Hepatocyte (in vitro differentiated cells): ENCODE measurements around the gene CAB39.

Experiments used
- CTCF ChIP-seq: fragments of 200-600 bp; sonication (generic); IDR thresholded peaks from 2 replicates; pipeline ENCODE4 v1.5.1; 2016; ENCODE audit warnings: antibody characterized with exemption, mild to moderate bottlenecking; ENCODE audit not compliant: poor library complexity
- EZH2 ChIP-seq: fragments of 200-600 bp; sonication (generic); IDR thresholded peaks from 2 replicates; pipeline ENCODE4 v1.6.1; 2016; ENCODE audit warnings: antibody characterized with exemption, mild to moderate bottlenecking, borderline replicate concordance

- TF ChIP-seq CTCF (no peak), EZH2 (no peak)
These were observed 108.8 kb downstream of the CAB39 start for GRCh38 chr2:230821261-230821990.
